CD14-positive monocyte (primary cell): Measurements from ENCODE around the gene PSTPIP2. TPM values are rescaled to one million over a fixed set of nuclear protein-coding genes. Genes with fewer than 3 reads are reported as not detected.
A peak's percentile ranks its signal among the peaks of the same experiment; 100 is the strongest.

Experiments used
- DNase-seq, 3 donors: peaks; one replicate each; pipeline ENCODE4 v3.0.0-alpha.2; 2011 to 2022
- H2AFZ ChIP-seq: 2 replicates; pipeline ENCODE4 v1.6.0; 2012; ENCODE audit warnings: mild to moderate bottlenecking, low read depth, low read length, inconsistent platforms; ENCODE audit not compliant: insufficient read depth, poor library complexity, severe bottlenecking
- H3K27ac ChIP-seq, 2 donors: 1 replicate in 1 of 2; 2 replicates in 1 of 2; pipeline ENCODE4 v1.5.1; 2012 to 2013; ENCODE audit warnings: low read length in 2 of 2, control low read depth in 1 of 2, inconsistent platforms in 1 of 2, low read depth in 1 of 2, mild to moderate bottlenecking in 1 of 2
- H3K27me3 ChIP-seq, 2 donors: one replicate each; pipeline versions ENCODE4 v1.6.0 to v1.6.1; 2011 to 2013; ENCODE audit warnings: low read length in 2 of 2; ENCODE audit not compliant: control insufficient read depth in 2 of 2, insufficient read depth in 2 of 2
- H3K36me3 ChIP-seq, 2 donors: replicated peaks in 1 of 2; 1 replicate in 1 of 2; 2 replicates in 1 of 2; pipeline versions ENCODE4 v1.5.1 to v1.6.1; 2012 to 2013; ENCODE audit warnings: low read length in 2 of 2, control low read depth in 1 of 2, inconsistent platforms in 1 of 2, mild to moderate bottlenecking in 1 of 2; ENCODE audit not compliant: insufficient read depth in 2 of 2, control insufficient read depth in 1 of 2
- H3K4me1 ChIP-seq, 2 donors: 1 replicate in 1 of 2; 2 replicates in 1 of 2; pipeline versions ENCODE4 v1.5.1 to v1.6.1; 2012 to 2013; ENCODE audit warnings: low read length in 2 of 2, control low read depth in 1 of 2, inconsistent platforms in 1 of 2, mild to moderate bottlenecking in 1 of 2, moderate library complexity in 1 of 2; ENCODE audit not compliant: insufficient read depth in 2 of 2, control insufficient read depth in 1 of 2
- H3K4me2 ChIP-seq: replicated peaks from 2 replicates; pipeline ENCODE3; 2012; ENCODE audit warnings: low read length, moderate library complexity, mild to moderate bottlenecking; ENCODE audit not compliant: poor library complexity, severe bottlenecking; ENCODE audit errors: extremely low read depth
- H3K4me3 ChIP-seq, 3 experiments: fragments of 200-600 bp in 1 of 3; sonication (generic) in 1 of 3; replicated peaks in 1 of 3; 1 replicate in 2 of 3; 2 replicates in 1 of 3; pipeline ENCODE4 v1.5.1; 2011 to 2013; ENCODE audit warnings: low read length in 3 of 3, mild to moderate bottlenecking in 3 of 3, control low read depth in 2 of 3, low read depth in 2 of 3, inconsistent platforms in 1 of 3, moderate library complexity in 1 of 3
- H3K79me2 ChIP-seq: 2 replicates; pipeline ENCODE4 v1.6.0; 2012; ENCODE audit warnings: mild to moderate bottlenecking, control low read depth, inconsistent platforms, low read length, moderate library complexity; ENCODE audit not compliant: insufficient read depth
- H3K9ac ChIP-seq: 2 replicates; pipeline ENCODE4 v1.6.0; 2017; ENCODE audit warnings: low read length, mild to moderate bottlenecking; ENCODE audit not compliant: insufficient read depth, poor library complexity, severe bottlenecking
- H3K9me3 ChIP-seq, 2 donors: replicated peaks in 1 of 2; 1 replicate in 1 of 2; 2 replicates in 1 of 2; pipeline versions ENCODE4 v1.5.1 to v1.6.1; 2012 to 2013; ENCODE audit warnings: low read length in 2 of 2, control low read depth in 1 of 2; ENCODE audit not compliant: control insufficient read depth in 1 of 2, insufficient read depth in 1 of 2
- H4K20me1 ChIP-seq: 2 replicates; pipeline ENCODE4 v1.6.0; 2012; ENCODE audit warnings: mild to moderate bottlenecking, low read length, control low read depth, moderate library complexity; ENCODE audit not compliant: insufficient read depth
- H3K27ac Mint-ChIP-seq, 7 donors: one replicate each; pipeline ENCODE4 v1.8.0; 2020; ENCODE audit warnings: mild to moderate bottlenecking in 7 of 7, mixed read lengths in 7 of 7, moderate library complexity in 6 of 7, inconsistent platforms in 2 of 7
- H3K27me3 Mint-ChIP-seq, 3 donors: one replicate each; pipeline ENCODE4 v1.8.0; 2021 to 2022; ENCODE audit warnings: low read depth in 3 of 3, mild to moderate bottlenecking in 3 of 3, mixed read lengths in 3 of 3, moderate library complexity in 3 of 3, inconsistent platforms in 1 of 3
- H3K36me3 Mint-ChIP-seq, 2 donors: one replicate each; pipeline ENCODE4 v1.8.0; 2020; ENCODE audit warnings: mixed read lengths in 2 of 2, inconsistent platforms in 1 of 2, mild to moderate bottlenecking in 1 of 2
- H3K4me1 Mint-ChIP-seq: one replicate; pipeline ENCODE4 v1.8.0; 2020; ENCODE audit warnings: mild to moderate bottlenecking, mixed read lengths
- H3K4me3 Mint-ChIP-seq, 2 donors: one replicate each; pipeline ENCODE4 v1.8.0; 2020; ENCODE audit warnings: mild to moderate bottlenecking in 2 of 2, mixed read lengths in 2 of 2, moderate library complexity in 1 of 2
- H3K9me3 Mint-ChIP-seq, 7 donors: one replicate each; pipeline ENCODE4 v1.8.0; 2020 to 2022; ENCODE audit warnings: mixed read lengths in 7 of 7, mild to moderate bottlenecking in 6 of 7, moderate library complexity in 6 of 7, inconsistent platforms in 2 of 7
- CTCF ChIP-seq: fragments of 200-600 bp; IDR thresholded peaks from one replicate; pipeline ENCODE4 v1.8.0; 2022; ENCODE audit warnings: antibody characterized with exemption, mild to moderate bottlenecking
- WGBS: methylation state at CpG from one replicate; pipeline ENCODE4 v1.1.5; 2013; ENCODE audit warnings: missing lambda C conversion rate; ENCODE audit not compliant: insufficient coverage; 5-methylcytosine and 5-hydroxymethylcytosine counted together
- intact Hi-C, 2 donors: fragments of 100-400 bp; cut with micrococcal nuclease; formaldehyde crosslinking; loops; one replicate each; pipeline versions ENCODE4 v1.15.0 to v1.15.1; 2023
- polyA plus RNA-seq, 3 donors: library from polyadenylated mRNA; depleted of rRNA in 1 of 3; unstranded in 2 of 3; stranded (reverse) in 1 of 3; fragments of 300-500 nt in 2 of 3; fragments of >200 nt in 1 of 3; fragmentation: Illumina TruSeq in 2 of 3; gene quantifications; 1 replicate in 2 of 3; 2 replicates in 1 of 3; pipeline ENCODE4 v1.2.3, GENCODE V29; 2012 to 2021

PSTPIP2 gene
- polyA plus RNA-seq, 3 donors, result 35.0 to 64.1 (median 42.3) TPM

- no peak overlapping the region for H3K4me2 ChIP-seq
- no peaks in the 10 kb centered on the region for H4K20me1 ChIP-seq
- no peaks in the 10 kb centered on the region for H3K27me3 ChIP-seq
- H3K79me2 ChIP-seq, result no peaks in the 10 kb centered on the region
- H3K4me1 ChIP-seq, result peaks cover 16 to 32% of the 10 kb centered on the region in 2 donors
- no peak overlapping the region for H3K9ac ChIP-seq
- TF ChIP-seq CTCF, result no peak
- peaks cover 0 to 18% of the 10 kb centered on the region in 2 donors for H3K36me3 ChIP-seq
- no peak overlapping the region for H3K27ac ChIP-seq
- H3K9me3 Mint-ChIP-seq, result no peaks in the 10 kb centered on the region
- no peak overlapping the region for H3K4me3 Mint-ChIP-seq
- no peaks in the 10 kb centered on the region for H3K9me3 ChIP-seq
- intact Hi-C loops, result no loop called here
- no peak overlapping the region for H2AFZ ChIP-seq
- DNase-seq, result no peak
- peak overlapping the region in 2 of 7 donors; percentile 64 to 77 for H3K27ac Mint-ChIP-seq
- 80% methylated on average over 1 of the region's 2 CpGs for WGBS
- H3K36me3 Mint-ChIP-seq, result peaks cover 9 to 22% of the 10 kb centered on the region in 2 donors
- peaks cover 0 to 2% (median 0%) of the 10 kb centered on the region in 3 donors for H3K27me3 Mint-ChIP-seq
- H3K4me1 Mint-ChIP-seq, result peaks cover 52% of the 10 kb centered on the region
- no peak overlapping the region for H3K4me3 ChIP-seq
Measured at GRCh38 chr18:45981821-45982220, 90.2 kb downstream of the PSTPIP2 start.

- H2AFZ ChIP-seq, result no peak overlapping the region
- no peak for DNase-seq
- no peak overlapping the region for H3K4me3 ChIP-seq
- H3K27ac ChIP-seq, result no peak overlapping the region
- H3K4me1 Mint-ChIP-seq, result peaks cover 45% of the 10 kb centered on the region
- H3K36me3 ChIP-seq, result peaks cover 0 to 12% of the 10 kb centered on the region in 2 donors
- no peaks in the 10 kb centered on the region for H3K79me2 ChIP-seq
- no peaks in the 10 kb centered on the region for H3K9me3 Mint-ChIP-seq
- no peak overlapping the region for H3K27ac Mint-ChIP-seq
- no peak for TF ChIP-seq CTCF
- H3K36me3 Mint-ChIP-seq, result peaks cover 6 to 22% of the 10 kb centered on the region in 2 donors
- H3K9ac ChIP-seq, result no peak overlapping the region
- H3K4me2 ChIP-seq, result no peak overlapping the region
- H3K9me3 ChIP-seq, result no peaks in the 10 kb centered on the region
- intact Hi-C loops, result no loop called here
- peaks cover 16 to 32% of the 10 kb centered on the region in 2 donors for H3K4me1 ChIP-seq
- 100% methylated on average over 1 of the region's 2 CpGs for WGBS
- H3K27me3 Mint-ChIP-seq, result peaks cover 0 to 2% (median 0%) of the 10 kb centered on the region in 3 donors
- no peaks in the 10 kb centered on the region for H3K27me3 ChIP-seq
- H4K20me1 ChIP-seq, result no peaks in the 10 kb centered on the region
- no peak overlapping the region for H3K4me3 Mint-ChIP-seq
Measured at GRCh38 chr18:45980229-45980628, 91.8 kb downstream of the PSTPIP2 start.
